WTC11 (cell line): ENCODE data around the gene COBLL1. TPM values are rescaled to one million over a fixed set of nuclear protein-coding genes. Genes with fewer than 3 reads are reported as not detected.
"Not testable (repeated sequence)": the region's sequence is repeated elsewhere in the genome, so short reads cannot be mapped to it uniquely, and the experiment has no call there.

Experiments
- ATAC-seq: fragments of 200-7000 bp; cut with Tn5 transposase; 2 replicates; pipeline ENCODE4 v1.10.0; 2021; ENCODE audit warnings: mild to moderate bottlenecking, moderate library complexity
- CTCF ChIA-PET: fragments of 300-600 bp; sonication (Branson Sonifier 250); formaldehyde crosslinking; loops from one replicate; lab custom pipeline; 2021; ENCODE audit warnings: antibody characterized with exemption; lab: Charles Lee
- POLR2A ChIA-PET: fragments of 350-600 bp; sonication (Branson Sonifier 250); formaldehyde crosslinking; loops from one replicate; lab custom pipeline; 2021; ENCODE audit warnings: antibody characterized with exemption; lab: Charles Lee
- DNase-seq: peaks from one replicate; pipeline ENCODE4 v3.0.0; 2021; ENCODE audit warnings: low spot score
- H3K27ac Mint-ChIP-seq: 2 replicates; pipeline ENCODE4 v1.8.0; 2021; ENCODE audit warnings: mixed read lengths
- H3K27me3 Mint-ChIP-seq: 2 replicates; pipeline ENCODE4 v1.8.0; 2021; ENCODE audit warnings: low read depth, mild to moderate bottlenecking, moderate library complexity, mixed read lengths
- H3K36me3 Mint-ChIP-seq: 2 replicates; pipeline ENCODE4 v1.8.0; 2021; ENCODE audit warnings: mixed read lengths
- H3K4me1 Mint-ChIP-seq: 2 replicates; pipeline ENCODE4 v1.8.0; 2022; ENCODE audit warnings: mixed read lengths
- H3K4me3 Mint-ChIP-seq: 2 replicates; pipeline ENCODE4 v1.8.0; 2021; ENCODE audit warnings: mild to moderate bottlenecking, moderate library complexity, mixed read lengths
- H3K9me3 Mint-ChIP-seq: 2 replicates; pipeline ENCODE4 v1.8.0; 2021; ENCODE audit warnings: mixed read lengths
- AFF4 ChIP-seq: sonication (generic); formaldehyde crosslinking; IDR thresholded peaks from 2 replicates; pipeline ENCODE4 v1.8.1; 2023; ENCODE audit warnings: mild to moderate bottlenecking, missing genetic modification reagents, borderline replicate concordance
- ATF3 ChIP-seq: sonication (generic); formaldehyde crosslinking; conservative IDR thresholded peaks from 2 replicates; pipeline ENCODE4 v1.8.1; 2022; ENCODE audit warnings: mild to moderate bottlenecking, missing genetic modification reagents
- ATF6 ChIP-seq: sonication (generic); formaldehyde crosslinking; IDR thresholded peaks from 2 replicates; pipeline ENCODE4 v1.8.1; 2023; ENCODE audit warnings: mild to moderate bottlenecking, missing genetic modification reagents
- ESRRA ChIP-seq: sonication (generic); formaldehyde crosslinking; IDR thresholded peaks from 2 replicates; pipeline ENCODE4 v1.8.1; 2022; ENCODE audit warnings: mild to moderate bottlenecking, missing genetic modification reagents, borderline replicate concordance
- KAT7 ChIP-seq: sonication (generic); formaldehyde crosslinking; IDR thresholded peaks from 2 replicates; pipeline ENCODE4 v1.8.1; 2023; ENCODE audit warnings: missing genetic modification reagents, mild to moderate bottlenecking, borderline replicate concordance
- OVOL2 ChIP-seq: fragments of 250-450 bp; sonication (Bioruptor Pico); IDR thresholded peaks from 2 replicates; pipeline ENCODE4 v1.9.0; 2021; ENCODE audit warnings: mild to moderate bottlenecking, borderline replicate concordance
- RELA ChIP-seq: sonication (generic); formaldehyde crosslinking; IDR thresholded peaks from 2 replicates; pipeline ENCODE4 v1.8.1; 2022; ENCODE audit warnings: missing genetic modification reagents, mild to moderate bottlenecking, borderline replicate concordance
- SMAD3 ChIP-seq: sonication (generic); formaldehyde crosslinking; IDR thresholded peaks from 2 replicates; pipeline ENCODE4 v1.8.0; 2022; ENCODE audit warnings: missing genetic modification reagents, mild to moderate bottlenecking, borderline replicate concordance
- TEAD1 ChIP-seq: sonication (generic); formaldehyde crosslinking; IDR thresholded peaks from 2 replicates; pipeline ENCODE4 v1.8.0; 2022; ENCODE audit warnings: mild to moderate bottlenecking, missing genetic modification reagents
- TEAD4 ChIP-seq: sonication (generic); formaldehyde crosslinking; IDR thresholded peaks from 2 replicates; pipeline ENCODE4 v1.8.0; 2022; ENCODE audit warnings: mild to moderate bottlenecking, missing genetic modification reagents
- ZNF281 ChIP-seq: sonication (generic); formaldehyde crosslinking; IDR thresholded peaks from 2 replicates; pipeline ENCODE4 v1.8.0; 2023; ENCODE audit warnings: mild to moderate bottlenecking, missing genetic modification reagents
- ZNF317 ChIP-seq: sonication (generic); formaldehyde crosslinking; IDR thresholded peaks from 2 replicates; pipeline ENCODE4 v1.8.1; 2023; ENCODE audit warnings: low read depth, mild to moderate bottlenecking, moderate library complexity, missing genetic modification reagents, borderline replicate concordance
- ZNF532 ChIP-seq: fragments of 250-450 bp; sonication (Bioruptor Pico); IDR thresholded peaks from 2 replicates; pipeline ENCODE4 v1.9.0; 2021; ENCODE audit warnings: mild to moderate bottlenecking, borderline replicate concordance
- total RNA-seq: library from RNA; stranded (reverse); gene quantifications from 3 replicates; pipeline ENCODE4 v1.2.3, GENCODE V29; 2021

The COBLL1 gene
- total RNA-seq, 1 experiment from 2014 or later = 5.8 TPM

- ATAC-seq (no peak), DNase-seq (no peak)
- no peak overlapping the region for H3K4me3 Mint-ChIP-seq
- TF ChIP-seq TEAD1 (CRISPR knock-in tag) (no peak), ATF3 (no peak)
- ChIA-PET CTCF (interaction anchor here (0.7 kb wide), 1 partner anchor 88 kb away, joined by 3 read pairs; no protein-coding TSS in a partner anchor), POLR2A (no interaction called here)
- H3K36me3 Mint-ChIP-seq = no peaks in the 10 kb centered on the region
- no peaks in the 10 kb centered on the region for H3K9me3 Mint-ChIP-seq
- H3K27ac Mint-ChIP-seq = no peak overlapping the region
- no peaks in the 10 kb centered on the region for H3K4me1 Mint-ChIP-seq
- no peaks in the 10 kb centered on the region for H3K27me3 Mint-ChIP-seq
These were observed 130.5 kb downstream of the COBLL1 start for GRCh38 chr2:164710837-164711765.

GRCh38 chr2:164710252-164710836 lies 131.3 kb downstream of the COBLL1 start:
- H3K36me3 Mint-ChIP-seq, H3K4me3 Mint-ChIP-seq, H3K9me3 Mint-ChIP-seq, H3K27ac Mint-ChIP-seq, H3K27me3 Mint-ChIP-seq, POLR2A ChIA-PET, H3K4me1 Mint-ChIP-seq, ATAC-seq, DNase-seq: not testable (repeated sequence)
- CTCF ChIA-PET = interaction anchor here (0.7 kb wide), 1 partner anchor 89 kb away, joined by 3 read pairs; no protein-coding TSS in a partner anchor

- CTCF ChIA-PET = no interaction called here
- Mint-ChIP-seq H3K4me1 (no peaks in the 10 kb centered on the region), H3K27me3 (no peaks in the 10 kb centered on the region), H3K36me3 (no peaks in the 10 kb centered on the region), H3K9me3 (no peaks in the 10 kb centered on the region)
- no peak for TF ChIP-seq SMAD3 (CRISPR knock-in tag)
- no peak for TF ChIP-seq ZNF281
- no peak for TF ChIP-seq RELA
- TF ChIP-seq AFF4 = no peak
- no peak for TF ChIP-seq ESRRA
- TF ChIP-seq OVOL2 (CRISPR knock-in tag) = no peak
- TF ChIP-seq ZNF317 (CRISPR knock-in tag) = no peak
- TF ChIP-seq ZNF532 = no peak
- no peak for TF ChIP-seq ATF6 (CRISPR knock-in tag)
- TF ChIP-seq TEAD4 (CRISPR knock-in tag) = no peak
- TF ChIP-seq KAT7 (CRISPR knock-in tag) = no peak
- TF ChIP-seq, all 79 proteins: peak for 0
- DNase-seq = no peak
- POLR2A ChIA-PET = no interaction called here
- Mint-ChIP-seq H3K27ac (no peak overlapping the region), H3K4me3 (no peak overlapping the region)
- no peak for ATAC-seq
These were observed 135.1 kb downstream of the COBLL1 start for GRCh38 chr2:164706522-164706921.
